ENCODE results near the gene GSTM4.
"Not testable (repeated sequence)": the region's sequence is repeated elsewhere in the genome, so short reads cannot be mapped to it uniquely, and the experiment has no call there.

The GSTM4 gene

GRCh38 chr1:109668123-109668775 lies 12.3 kb downstream of the GSTM4 start:
- DNase-seq (ENCODE audit: low spot score) = no peak

GRCh38 chr1:109669246-109669948 lies 13.5 kb downstream of the GSTM4 start:
- no peak for DNase-seq (ENCODE audit: low spot score)

GRCh38 chr1:109669949-109670302 lies 14.0 kb downstream of the GSTM4 start:
- not testable (repeated sequence) for DNase-seq (ENCODE audit: low spot score)

DNA sequence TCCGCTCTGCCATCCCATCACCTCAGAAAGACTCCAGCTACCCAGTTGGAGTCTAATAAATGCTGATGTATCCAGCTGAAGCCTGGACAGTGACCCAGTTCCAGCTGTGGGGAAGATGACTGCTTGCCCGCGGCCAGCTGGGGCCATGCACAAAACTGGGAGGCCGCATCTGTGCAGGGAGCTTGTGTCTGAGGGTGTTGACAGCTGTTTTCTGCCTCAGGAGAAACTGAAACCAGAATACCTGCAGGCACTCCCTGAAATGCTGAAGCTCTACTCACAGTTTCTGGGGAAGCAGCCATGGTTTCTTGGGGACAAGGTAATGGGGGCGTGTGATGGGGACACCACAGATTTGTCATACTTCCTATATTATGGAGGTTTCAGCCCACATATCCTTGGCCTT lies 15.2 kb downstream of the GSTM4 start:
- no peak for DNase-seq (ENCODE audit: low spot score)

DNA sequence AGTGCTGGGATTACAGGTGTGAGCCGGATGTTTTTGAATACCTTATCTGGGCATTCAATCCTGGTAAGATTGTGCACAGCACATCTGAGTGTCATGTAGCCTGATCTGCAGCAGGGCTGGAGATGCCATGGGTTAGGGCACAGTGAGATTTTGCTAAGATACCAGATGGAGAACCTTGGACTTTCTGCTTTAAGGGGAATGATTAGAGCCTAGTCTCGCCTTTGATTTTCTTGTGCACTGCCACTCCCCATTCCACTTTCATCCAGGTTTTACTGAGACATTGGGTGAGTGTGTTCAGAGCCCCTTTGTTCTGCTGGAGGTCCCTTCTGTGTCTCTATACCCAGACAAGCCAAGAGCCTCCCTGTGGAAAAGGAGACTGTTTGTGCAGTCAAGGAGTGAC lies 18.0 kb downstream of the GSTM4 start:
- not testable (repeated sequence) for DNase-seq (ENCODE audit: low spot score)

DNA sequence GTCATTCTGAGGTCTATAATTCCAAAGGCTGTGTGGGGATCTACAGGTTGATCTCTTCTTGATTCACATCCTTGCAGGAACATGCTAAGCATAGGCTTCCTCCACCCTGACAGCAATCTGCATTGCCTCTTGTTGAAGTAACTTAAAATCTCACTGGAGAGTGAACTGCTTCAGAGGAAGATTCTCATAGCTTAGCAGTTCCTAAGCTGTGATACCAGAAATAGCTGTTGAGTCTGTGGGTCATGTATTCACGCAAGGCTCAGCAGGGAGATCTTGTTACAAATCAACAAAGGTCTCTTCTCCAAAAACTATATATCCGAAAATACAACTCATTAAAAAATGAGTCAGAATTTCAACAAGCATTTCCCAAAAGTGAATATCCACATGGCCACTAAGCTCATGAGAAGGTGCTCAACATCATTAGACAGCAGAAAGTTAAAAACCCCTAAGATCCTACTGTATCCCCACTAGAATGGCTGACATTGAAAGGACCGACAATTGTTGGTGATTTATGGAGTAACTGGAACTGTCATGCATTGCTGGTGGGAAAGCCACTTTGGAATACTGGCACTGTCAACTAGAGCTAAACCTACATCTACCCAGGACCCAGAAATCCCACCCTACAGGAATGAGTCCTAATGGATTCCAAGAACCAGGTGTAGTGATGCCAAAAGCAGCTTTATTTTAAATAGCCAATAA lies 20.9 kb downstream of the GSTM4 start:
- not testable (repeated sequence) for DNase-seq (ENCODE audit: low spot score)

GRCh38 chr1:109677459-109677858 lies 21.6 kb downstream of the GSTM4 start:
- DNase-seq (ENCODE audit: low spot score) = no peak

GRCh38 chr1:109678637-109679036 lies 22.7 kb downstream of the GSTM4 start:
- DNase-seq (ENCODE audit: low spot score) = not testable (repeated sequence)

GRCh38 chr1:109684777-109685176 lies 28.9 kb downstream of the GSTM4 start:
- DNase-seq (ENCODE audit: low spot score) = not testable (repeated sequence)

GRCh38 chr1:109685399-109685798 lies 29.5 kb downstream of the GSTM4 start:
- not testable (repeated sequence) for DNase-seq (ENCODE audit: low spot score)

DNA sequence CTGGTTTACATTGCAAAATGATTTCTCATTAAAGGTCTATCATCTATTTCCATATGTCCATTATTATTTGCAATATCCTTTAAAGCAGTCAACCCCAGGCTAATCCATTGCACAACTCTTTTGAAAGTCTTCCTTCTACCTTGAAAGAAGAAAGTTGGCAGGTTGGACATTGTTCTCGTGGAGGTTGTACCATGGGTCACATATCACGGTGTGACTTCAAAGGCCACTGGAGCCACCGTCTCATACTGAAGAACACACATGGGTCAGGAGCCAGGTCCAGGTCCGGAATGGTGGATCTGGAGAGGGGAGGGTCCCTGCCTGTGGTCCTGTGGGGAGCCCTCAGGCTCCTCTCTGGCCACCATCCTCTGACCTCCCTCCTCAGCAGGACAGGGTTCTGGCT lies 30.0 kb downstream of the GSTM4 start:
- DNase-seq (ENCODE audit: low spot score) = not testable (repeated sequence)

GRCh38 chr1:109687109-109687508 lies 31.2 kb downstream of the GSTM4 start:
- DNase-seq (ENCODE audit: low spot score) = not testable (repeated sequence)

DNA sequence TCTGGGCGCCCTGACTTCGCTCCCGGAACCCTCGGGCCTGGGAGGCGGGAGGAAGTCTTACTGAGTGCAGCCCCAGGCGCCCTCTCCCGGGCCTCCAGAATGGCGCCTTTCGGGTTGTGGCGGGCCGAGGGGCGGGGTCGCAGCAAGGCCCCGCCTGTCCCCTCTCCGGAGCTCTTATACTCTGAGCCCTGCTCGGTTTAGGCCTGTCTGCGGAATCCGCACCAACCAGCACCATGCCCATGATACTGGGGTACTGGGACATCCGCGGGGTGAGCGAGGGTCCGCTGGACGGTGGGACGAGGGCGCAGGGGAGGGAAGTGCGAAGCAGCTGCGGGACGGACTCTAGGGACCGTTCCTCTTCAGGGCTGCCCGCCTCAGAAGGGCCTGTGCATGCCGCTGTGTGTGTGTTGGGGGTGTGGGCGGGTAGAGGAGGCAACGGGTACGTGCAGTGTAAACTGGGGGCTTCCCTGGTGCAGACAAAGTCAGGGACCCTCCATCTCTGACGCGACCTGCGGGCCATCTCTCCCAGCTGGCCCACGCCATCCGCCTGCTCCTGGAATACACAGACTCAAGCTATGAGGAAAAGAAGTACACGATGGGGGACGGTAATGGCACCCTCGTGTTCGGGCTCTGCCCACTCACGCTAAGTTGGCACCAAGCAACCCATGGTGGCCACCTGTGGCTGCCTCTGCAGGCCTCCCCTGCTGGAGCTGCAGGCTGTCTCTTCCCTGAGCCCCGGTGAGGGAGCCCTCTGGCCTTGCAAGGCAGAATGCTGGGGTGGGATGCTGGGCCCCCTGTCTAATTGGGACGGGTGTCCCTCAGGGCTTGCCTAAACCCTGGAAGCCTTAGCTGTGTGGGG lies 32.0 kb downstream of the GSTM4 start, which contains the start of gene GSTM1:
GSTM1 (plus strand) TSS at position 177 of the 859 bp plus-strand sequence; CDS start at position 234, 57 bp downstream.
- no peak for DNase-seq (ENCODE audit: low spot score)

DNA sequence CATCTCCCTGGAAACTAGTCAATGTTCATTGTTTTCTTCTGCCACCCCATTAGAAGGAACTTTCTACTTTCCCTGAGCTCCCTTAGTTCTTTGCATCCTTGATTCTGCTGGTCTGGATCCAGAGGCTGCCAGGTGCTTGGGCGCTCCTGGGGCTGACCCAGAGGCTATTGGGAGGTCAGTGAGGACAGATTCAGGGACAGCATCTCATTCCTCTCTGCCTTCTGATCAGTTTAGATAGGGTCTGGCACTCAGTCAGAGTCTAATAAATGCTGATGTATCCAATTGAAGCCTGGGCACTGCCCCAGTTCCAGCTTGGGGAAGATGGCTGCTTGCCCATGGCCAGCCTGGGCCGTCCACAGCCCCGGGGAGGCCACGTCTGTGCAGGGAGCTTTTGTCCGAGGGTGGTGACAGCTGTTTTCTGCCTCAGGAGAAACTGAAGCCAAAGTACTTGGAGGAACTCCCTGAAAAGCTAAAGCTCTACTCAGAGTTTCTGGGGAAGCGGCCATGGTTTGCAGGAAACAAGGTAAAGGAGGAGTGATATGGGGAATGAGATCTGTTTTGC lies 34.0 kb downstream of the GSTM4 start:
- no peak for DNase-seq (ENCODE audit: low spot score)

GRCh38 chr1:109691759-109692158 lies 35.9 kb downstream of the GSTM4 start:
- DNase-seq (ENCODE audit: low spot score) = no peak

DNA sequence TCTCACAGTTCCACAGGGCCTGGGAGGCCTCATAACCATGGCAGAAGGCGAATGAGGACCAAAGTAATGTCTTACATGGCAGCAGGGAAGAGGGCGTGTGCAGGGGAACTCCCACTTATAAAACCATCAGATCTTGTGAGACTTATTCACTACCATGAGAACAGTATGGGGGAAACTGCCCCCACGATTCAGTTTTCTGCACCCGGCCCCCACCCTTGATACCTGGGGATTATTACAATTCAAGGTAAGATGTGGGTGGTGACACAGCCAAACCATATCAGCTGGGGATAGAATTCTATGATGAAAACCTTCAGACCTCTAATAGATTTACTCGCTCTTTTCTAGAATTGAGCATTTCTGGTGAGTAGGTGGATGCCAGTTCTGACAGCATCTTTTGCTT lies 38.5 kb downstream of the GSTM4 start:
- DNase-seq (ENCODE audit: low spot score) = not testable (repeated sequence)

DNA sequence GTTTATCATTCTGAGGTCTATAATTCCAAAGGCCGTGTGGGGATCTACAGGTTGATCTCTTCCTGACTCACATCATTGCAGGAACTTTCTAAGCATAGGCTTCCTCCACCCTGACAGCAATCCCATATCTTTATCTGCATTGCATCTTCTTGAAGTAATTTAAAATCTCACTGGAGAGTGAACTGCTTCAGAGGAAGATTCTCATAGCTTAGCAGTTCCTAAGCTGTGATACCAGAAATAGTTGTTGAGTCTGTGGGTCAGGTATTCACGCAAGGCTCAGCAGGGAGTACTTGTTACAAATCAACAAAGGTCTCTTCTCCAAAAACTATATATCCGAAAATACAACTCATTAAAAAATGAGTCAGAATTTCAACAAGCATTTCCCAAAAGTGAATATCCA lies 39.2 kb downstream of the GSTM4 start:
- DNase-seq (ENCODE audit: low spot score) = not testable (repeated sequence)

- DNase-seq (ENCODE audit: low spot score) = no peak
These were observed 41.2 kb downstream of the GSTM4 start for GRCh38 chr1:109697066-109697465.

DNA sequence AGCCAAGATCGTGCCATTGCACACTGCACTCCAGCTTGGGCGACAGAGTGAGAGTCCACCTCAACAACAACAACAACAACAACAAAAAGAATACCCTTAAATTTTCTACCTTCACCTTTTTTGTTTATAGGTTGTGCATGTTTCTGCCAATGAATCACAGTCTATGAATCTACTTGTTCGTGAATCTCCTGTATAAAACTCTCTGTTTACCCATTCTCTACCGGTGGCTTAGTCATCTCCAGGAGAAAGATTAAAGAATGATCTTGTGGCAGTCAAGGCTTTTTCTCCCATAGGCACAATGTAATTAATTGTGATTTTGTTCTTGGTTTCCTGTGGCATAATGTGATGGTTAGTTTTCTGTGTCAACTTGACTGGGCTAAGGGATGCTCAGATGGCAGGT lies 42.0 kb downstream of the GSTM4 start:
- not testable (repeated sequence) for DNase-seq (ENCODE audit: low spot score)

GRCh38 chr1:109702940-109703339 lies 47.0 kb downstream of the GSTM4 start:
- not testable (repeated sequence) for DNase-seq (ENCODE audit: low spot score)

GRCh38 chr1:109704173-109704572 lies 48.3 kb downstream of the GSTM4 start:
- no peak for DNase-seq (ENCODE audit: low spot score)

- DNase-seq (ENCODE audit: low spot score) = no peak
These were observed 49.5 kb downstream of the GSTM4 start for GRCh38 chr1:109705411-109705810.
